Right cardiac atrium (tissue), 5 donors: ENCODE results near the gene CCSER1. TPM values are rescaled to one million over a fixed set of nuclear protein-coding genes. Genes with fewer than 3 reads are reported as not detected.

Source experiments
- ATAC-seq, 2 donors: fragments of 200-7000 bp; cut with Tn5 transposase; one replicate each; pipeline versions ENCODE4 v1.8.0 to v1.9.1; 2020; ENCODE audit warnings: moderate library complexity in 2 of 2, mild to moderate bottlenecking in 1 of 2
- DNase-seq, 3 donors: peaks; one replicate each; pipeline ENCODE4 v3.0.0-alpha.2; 2020
- H3K27ac ChIP-seq: one replicate; pipeline ENCODE4 v1.5.1; 2013; ENCODE audit warnings: mild to moderate bottlenecking, low read length, control low read depth, moderate library complexity
- H3K27me3 ChIP-seq: one replicate; pipeline ENCODE4 v1.6.1; 2013; ENCODE audit not compliant: control insufficient read depth, insufficient read depth
- H3K4me1 ChIP-seq: one replicate; pipeline ENCODE4 v1.6.1; 2013; ENCODE audit warnings: low read length; ENCODE audit not compliant: control insufficient read depth, insufficient read depth
- H3K4me3 ChIP-seq: one replicate; pipeline ENCODE4 v1.5.1; 2013; ENCODE audit warnings: low read length, control low read depth
- H3K9me3 ChIP-seq: one replicate; pipeline ENCODE4 v1.6.1; 2013; ENCODE audit warnings: low read length; ENCODE audit not compliant: control insufficient read depth
- WGBS: extraction: QIAGEN DNeasy Blood & Tissue Kit; methylation state at CpG from one replicate; pipeline ENCODE4 v1.1.7; 2013; 5-methylcytosine and 5-hydroxymethylcytosine counted together
- intact Hi-C, 4 donors: fragments of 100-400 bp; cut with DNase I; formaldehyde crosslinking; loops; one replicate each; pipeline versions ENCODE4 v1.11.0 to v1.14.0; 2022 to 2023
- polyA plus RNA-seq: library from polyadenylated mRNA; stranded (reverse); fragments of 200-250 nt; gene quantifications from one replicate; pipeline ENCODE4 v1.2.3, GENCODE V29; 2013
- total RNA-seq, 4 donors: library from RNA; stranded (reverse); fragmentation: NEBNext Ultra II Directional; extraction: Animal tissue kit (Norgen Biotek cat#: 25700); gene quantifications; one replicate each; pipeline ENCODE4 v1.2.1, GENCODE V29; 2021
- donor health status: healthy with polysubstance abuse.
- donor health status: DM: no; HTN: yes; CAD: no.
- donor health status: DM: no; HTN: no; CAD: no.
- donor health status: DM: no; HTN: yes; CAD: no; lungs with severe emphysema.
- donor health status: DM: yes; HTN: yes; CAD: no.

Gene CCSER1
- total and polyA plus RNA-seq, 5 donors, result 2.7 to 12.9 (median 10.4) TPM

DNA sequence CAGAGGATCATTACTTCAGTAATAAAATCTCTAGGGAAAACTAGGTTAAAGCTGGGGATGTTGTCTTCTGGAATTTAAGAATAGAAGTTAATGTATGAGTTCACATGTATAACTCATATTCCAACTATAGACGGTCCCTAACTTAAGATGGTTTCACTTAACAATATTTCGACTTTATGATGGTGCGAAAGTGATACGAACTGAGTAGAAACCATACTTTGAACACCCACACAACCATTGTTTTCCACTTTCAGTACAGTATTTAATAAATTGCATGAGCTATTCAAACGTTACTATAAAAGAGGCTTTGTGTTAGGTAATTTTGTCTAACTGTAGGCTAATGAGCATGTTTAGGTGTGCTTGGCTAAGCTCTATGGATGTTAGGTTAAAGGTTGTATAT lies 38.7 kb downstream of the CCSER1 start:
- 91% methylated on average over 5 of the region's 5 CpGs for WGBS
- H3K9me3 ChIP-seq, result no peaks in the 10 kb centered on the region
- H3K4me1 ChIP-seq, result no peaks in the 10 kb centered on the region
- no peaks in the 10 kb centered on the region for H3K27me3 ChIP-seq
- ATAC-seq (no peak), DNase-seq (no peak)
- intact Hi-C loops, result no loop called here
- H3K4me3 ChIP-seq, result no peak overlapping the region
- no peak overlapping the region for H3K27ac ChIP-seq

DNA sequence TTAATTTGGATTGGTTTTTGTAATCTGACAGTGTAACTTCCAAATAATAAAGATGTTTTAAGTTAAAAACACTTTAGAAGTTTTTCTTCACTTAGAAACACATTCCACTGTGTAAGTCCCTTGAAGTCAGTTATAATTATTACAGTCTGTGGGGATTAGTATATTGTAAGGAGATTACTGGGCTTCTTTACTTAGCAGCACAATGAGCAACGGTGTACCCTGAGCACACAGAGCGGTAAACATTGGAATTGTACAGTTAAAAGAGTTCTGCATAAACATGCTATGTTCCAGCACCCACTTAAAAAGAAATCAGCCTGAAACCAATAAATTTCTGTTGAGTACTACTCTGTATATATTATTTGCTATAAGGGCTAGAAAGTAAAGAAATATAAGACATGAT lies 44.3 kb downstream of the CCSER1 start:
- WGBS, result 93% methylated on average over 2 of the region's 2 CpGs
- DNase-seq (no peak), ATAC-seq (no peak)
- H3K4me1 ChIP-seq, result no peaks in the 10 kb centered on the region
- no peak overlapping the region for H3K4me3 ChIP-seq
- H3K27ac ChIP-seq, result no peak overlapping the region
- intact Hi-C loops, result no loop called here
- H3K9me3 ChIP-seq, result no peaks in the 10 kb centered on the region
- H3K27me3 ChIP-seq, result no peaks in the 10 kb centered on the region

DNA sequence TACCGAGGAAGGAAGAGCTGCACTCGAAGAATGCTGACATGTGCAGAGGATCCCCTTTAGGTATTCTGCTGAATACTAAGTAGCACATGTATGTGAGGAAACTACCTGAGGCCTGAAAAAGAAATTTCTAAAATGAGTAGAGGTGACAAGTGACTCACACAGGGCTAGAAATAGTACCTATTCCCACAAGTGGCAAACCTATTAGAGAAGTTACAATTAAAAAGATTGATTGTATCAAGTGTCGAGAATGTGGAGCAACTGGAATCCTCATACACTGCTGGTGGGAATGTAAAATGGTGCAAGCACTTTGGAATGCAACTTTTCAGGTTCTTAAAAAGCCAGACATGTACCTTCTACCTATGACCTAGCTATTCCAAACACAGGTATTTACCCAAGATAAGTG lies 47.4 kb downstream of the CCSER1 start:
- H3K27me3 ChIP-seq, result no peaks in the 10 kb centered on the region
- DNase-seq, result no peak
- H3K27ac ChIP-seq, result no peak overlapping the region
- no peak for ATAC-seq
- no peaks in the 10 kb centered on the region for H3K4me1 ChIP-seq
- intact Hi-C loops, result no loop called here
- no peaks in the 10 kb centered on the region for H3K9me3 ChIP-seq
- no peak overlapping the region for H3K4me3 ChIP-seq
- WGBS, result 72% methylated on average over 3 of the region's 3 CpGs

DNA sequence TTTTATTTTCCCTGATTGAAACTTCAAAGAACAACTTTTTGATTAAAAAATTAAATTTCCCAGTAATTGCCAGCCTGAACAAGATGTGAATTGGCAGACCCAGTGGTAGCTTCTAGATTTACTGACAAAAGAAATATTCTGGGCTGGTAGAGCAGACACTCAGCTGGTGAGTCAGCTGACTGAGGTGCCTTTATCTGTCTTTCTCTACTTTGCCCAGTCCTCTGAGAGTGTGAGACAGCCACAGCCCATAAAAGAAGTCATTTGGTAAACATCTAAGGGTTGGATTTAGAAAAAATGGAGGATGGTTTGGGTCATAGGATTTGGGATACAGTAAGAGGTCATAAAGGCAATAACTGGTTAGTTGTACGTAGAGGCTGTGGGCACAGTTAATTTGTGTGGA lies 54.5 kb downstream of the CCSER1 start:
- H3K4me1 ChIP-seq, result no peaks in the 10 kb centered on the region
- DNase-seq (no peak), ATAC-seq (peak; percentile 42 to 47)
- WGBS, result 84% methylated on average over 1 of the region's 1 CpG
- intact Hi-C loops, result no loop called here
- H3K9me3 ChIP-seq, result no peaks in the 10 kb centered on the region
- no peak overlapping the region for H3K27ac ChIP-seq
- H3K4me3 ChIP-seq, result no peak overlapping the region
- no peaks in the 10 kb centered on the region for H3K27me3 ChIP-seq

DNA sequence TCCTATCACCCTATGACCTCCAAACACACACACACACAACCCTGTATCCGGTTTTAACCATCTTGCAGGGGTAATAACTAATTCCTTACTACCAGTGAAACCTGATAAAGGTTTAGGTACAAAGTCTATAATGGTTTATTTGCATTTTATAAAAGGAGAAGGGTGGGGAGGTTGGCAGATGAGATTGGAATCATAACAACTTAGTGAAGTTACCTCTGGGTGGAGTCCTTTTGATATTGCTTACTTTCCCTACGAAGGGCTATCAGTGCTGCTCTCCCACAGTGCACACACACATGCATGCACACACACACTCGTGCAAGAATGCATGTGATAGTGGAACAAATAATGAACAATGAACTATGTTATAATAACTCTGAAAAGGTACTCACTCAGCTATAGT lies 56.1 kb downstream of the CCSER1 start:
- no peaks in the 10 kb centered on the region for H3K27me3 ChIP-seq
- DNase-seq (no peak), ATAC-seq (no peak)
- no peaks in the 10 kb centered on the region for H3K9me3 ChIP-seq
- intact Hi-C loops, result no loop called here
- H3K4me1 ChIP-seq, result no peaks in the 10 kb centered on the region
- WGBS, result 50% methylated on average over 3 of the region's 3 CpGs
- H3K4me3 ChIP-seq, result no peak overlapping the region
- no peak overlapping the region for H3K27ac ChIP-seq

DNA sequence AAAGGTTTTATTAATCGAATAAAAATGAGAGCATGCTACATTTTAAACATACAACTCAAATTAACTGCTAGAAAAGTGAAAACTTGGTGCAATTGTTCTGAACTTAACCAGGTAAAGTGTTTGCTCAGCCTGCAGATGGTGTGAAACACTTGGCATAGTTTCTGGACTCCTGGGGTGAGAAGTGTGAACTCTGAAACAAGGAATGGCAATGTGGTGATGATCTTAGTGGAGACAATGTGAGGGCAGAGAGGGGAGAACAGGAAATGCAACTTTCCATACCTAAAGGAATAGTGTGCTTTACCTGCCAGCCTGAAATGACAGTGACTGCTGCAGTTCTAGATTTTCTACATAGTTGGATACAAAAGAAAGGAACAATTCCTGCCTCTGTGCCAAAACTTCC lies 57.4 kb downstream of the CCSER1 start:
- Histone ChIP-seq H3K4me3 (no peak overlapping the region), H3K9me3 (no peaks in the 10 kb centered on the region), H3K27ac (no peak overlapping the region), H3K27me3 (no peaks in the 10 kb centered on the region), H3K4me1 (no peaks in the 10 kb centered on the region)
- 79% methylated on average over 1 of the region's 1 CpG for WGBS
- DNase-seq (no peak), ATAC-seq (no peak)
- intact Hi-C loops, result no loop called here

DNA sequence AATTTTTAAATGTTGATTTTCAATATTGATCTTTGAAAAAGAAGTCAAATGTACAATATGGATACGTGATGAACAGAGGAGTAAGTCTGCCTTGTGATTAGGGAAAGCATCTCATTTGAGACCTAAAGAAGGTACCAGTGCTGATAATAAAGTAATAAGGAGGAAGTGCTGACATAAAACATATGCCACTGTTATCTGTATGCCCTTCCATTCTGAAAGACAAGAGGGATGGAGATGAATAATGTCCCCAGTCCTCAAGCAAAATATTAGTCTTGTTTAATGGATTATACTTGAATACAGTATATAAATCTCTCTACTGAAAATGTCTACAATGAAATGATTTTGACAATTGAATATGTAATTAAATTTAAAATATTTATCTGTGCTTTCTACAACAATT lies 58.2 kb downstream of the CCSER1 start:
- no peak overlapping the region for H3K27ac ChIP-seq
- no peaks in the 10 kb centered on the region for H3K4me1 ChIP-seq
- ATAC-seq (no peak), DNase-seq (no peak)
- intact Hi-C loops, result no loop called here
- 37% methylated on average over 1 of the region's 1 CpG for WGBS
- no peaks in the 10 kb centered on the region for H3K27me3 ChIP-seq
- H3K9me3 ChIP-seq, result no peaks in the 10 kb centered on the region
- no peak overlapping the region for H3K4me3 ChIP-seq

DNA sequence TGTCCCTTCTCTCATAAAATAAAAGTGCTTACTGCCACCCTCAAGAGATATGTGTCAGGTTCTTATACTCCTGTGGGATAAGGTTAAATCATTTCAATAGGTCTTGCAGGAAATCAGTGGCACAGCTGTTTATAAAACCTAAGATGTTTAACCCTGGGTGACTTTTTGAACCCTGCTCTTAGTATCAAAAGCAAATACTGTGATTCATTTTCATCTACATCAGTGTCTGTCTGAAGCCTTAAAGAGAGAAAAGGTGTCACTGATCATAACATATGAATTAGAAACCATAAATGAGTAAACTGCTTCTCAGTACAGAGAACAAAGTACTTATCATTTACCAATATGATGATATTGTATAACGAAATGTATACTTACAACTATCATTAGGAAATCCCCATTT lies 59.0 kb downstream of the CCSER1 start:
- Histone ChIP-seq H3K27me3 (no peaks in the 10 kb centered on the region), H3K27ac (no peak overlapping the region), H3K9me3 (no peaks in the 10 kb centered on the region), H3K4me1 (no peaks in the 10 kb centered on the region), H3K4me3 (no peak overlapping the region)
- intact Hi-C loops, result no loop called here
- 76% methylated on average over 1 of the region's 1 CpG for WGBS
- ATAC-seq, result no peak
- no peak for DNase-seq

DNA sequence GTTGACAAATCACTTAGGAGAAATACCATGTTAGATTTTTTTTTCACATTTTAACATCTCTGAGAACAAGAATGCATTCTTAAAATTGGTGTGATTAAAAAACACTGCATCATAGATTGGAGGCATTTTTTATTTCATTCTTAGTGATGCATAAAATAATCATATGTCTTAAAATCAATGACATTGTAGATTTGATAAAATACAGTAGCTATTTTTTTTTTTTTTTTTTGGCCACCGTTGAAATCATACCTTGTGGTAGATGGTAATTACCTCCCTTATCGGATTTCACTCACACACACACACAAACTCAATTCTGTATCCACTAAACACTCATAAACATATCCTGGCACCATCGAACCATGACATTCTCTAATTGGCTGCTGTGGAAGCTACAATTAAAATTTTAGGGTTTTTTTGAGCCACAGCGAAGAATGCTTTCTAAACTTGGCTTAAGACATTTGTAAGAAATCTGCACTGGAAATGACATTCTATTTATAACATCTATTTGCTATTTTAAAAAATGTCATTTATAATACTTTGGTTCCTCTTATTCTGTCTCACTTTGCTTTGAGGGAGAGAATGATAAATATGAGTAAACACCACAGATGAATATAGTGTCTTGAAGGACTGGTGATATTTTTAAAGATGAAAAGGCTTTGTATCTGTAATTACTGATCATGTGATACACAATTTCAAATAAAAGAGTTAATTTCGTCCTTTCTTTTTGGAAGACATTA lies 60.1 kb downstream of the CCSER1 start:
- H3K27ac ChIP-seq, result no peak overlapping the region
- no peaks in the 10 kb centered on the region for H3K27me3 ChIP-seq
- WGBS, result 58% methylated on average over 5 of the region's 5 CpGs
- no peak overlapping the region for H3K4me3 ChIP-seq
- H3K9me3 ChIP-seq, result no peaks in the 10 kb centered on the region
- intact Hi-C loops, result no loop called here
- DNase-seq, result no peak
- H3K4me1 ChIP-seq, result no peaks in the 10 kb centered on the region
- ATAC-seq, result no peak

DNA sequence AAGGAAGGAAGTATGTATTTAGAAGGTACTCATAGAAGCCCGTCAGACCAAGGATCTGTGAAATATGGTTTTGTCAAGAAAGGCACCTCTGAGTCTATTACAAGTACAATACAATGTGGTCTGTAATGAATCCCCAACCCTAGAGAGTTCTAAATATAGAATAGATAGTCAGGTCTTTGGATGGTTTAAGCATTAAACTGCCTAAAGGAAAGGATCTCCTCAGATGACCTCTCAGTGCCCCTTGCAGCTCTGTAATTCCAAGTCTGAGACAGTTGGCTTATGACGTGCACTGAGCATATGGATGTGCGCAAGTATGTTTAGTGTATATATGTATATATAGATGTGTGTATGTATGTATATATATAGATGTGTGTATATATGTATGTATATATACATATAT lies 62.0 kb downstream of the CCSER1 start:
- DNase-seq (no peak), ATAC-seq (no peak)
- H3K9me3 ChIP-seq, result no peaks in the 10 kb centered on the region
- no peak overlapping the region for H3K27ac ChIP-seq
- H3K27me3 ChIP-seq, result no peaks in the 10 kb centered on the region
- no peaks in the 10 kb centered on the region for H3K4me1 ChIP-seq
- intact Hi-C loops, result no loop called here
- 65% methylated on average over 3 of the region's 3 CpGs for WGBS
- H3K4me3 ChIP-seq, result no peak overlapping the region

DNA sequence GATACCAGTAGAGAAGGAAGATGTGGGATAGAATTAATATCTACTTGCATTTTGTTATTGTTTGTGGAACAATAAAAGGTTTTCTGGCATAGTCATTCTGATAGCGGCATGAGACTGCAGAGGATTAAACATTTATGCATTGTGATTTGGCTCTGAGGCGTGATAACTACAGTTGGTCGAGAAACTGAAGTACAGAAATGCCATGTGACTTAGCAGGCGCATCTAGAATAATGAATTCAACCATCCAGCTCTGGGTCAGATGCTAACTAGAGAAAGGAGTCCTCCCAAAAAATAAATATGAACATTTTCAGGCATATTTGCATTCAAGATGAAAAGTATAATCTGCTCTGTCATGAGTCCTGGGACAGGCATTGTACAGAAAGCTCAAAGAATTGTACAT lies 62.8 kb downstream of the CCSER1 start:
- WGBS, result 82% methylated on average over 4 of the region's 4 CpGs
- Histone ChIP-seq H3K27ac (no peak overlapping the region), H3K27me3 (no peaks in the 10 kb centered on the region), H3K9me3 (no peaks in the 10 kb centered on the region), H3K4me1 (no peaks in the 10 kb centered on the region), H3K4me3 (no peak overlapping the region)
- ATAC-seq, result no peak
- intact Hi-C loops, result no loop called here
- no peak for DNase-seq

DNA sequence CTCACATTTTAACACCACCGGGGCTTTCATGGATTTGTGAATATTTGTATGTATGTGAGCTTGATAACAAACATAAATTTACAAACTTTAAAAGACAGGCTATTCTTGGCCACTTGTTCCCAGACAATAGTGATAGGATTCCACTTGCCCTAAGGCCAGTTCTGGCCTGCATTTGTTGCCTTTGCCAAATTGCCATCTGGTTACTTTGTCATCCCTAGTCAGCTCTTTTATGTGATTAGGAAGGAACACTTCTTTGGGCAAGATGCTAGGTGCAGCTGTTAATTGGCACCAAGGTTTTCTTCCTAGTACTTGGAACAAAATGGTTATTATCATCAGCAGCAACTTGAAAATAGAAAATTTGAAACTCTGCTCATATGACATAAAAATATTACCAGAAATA lies 63.3 kb downstream of the CCSER1 start:
- ATAC-seq (no peak), DNase-seq (no peak)
- WGBS, result 68% methylated on average over 1 of the region's 1 CpG
- H3K9me3 ChIP-seq, result no peaks in the 10 kb centered on the region
- no peak overlapping the region for H3K27ac ChIP-seq
- no peaks in the 10 kb centered on the region for H3K27me3 ChIP-seq
- intact Hi-C loops, result no loop called here
- H3K4me1 ChIP-seq, result no peaks in the 10 kb centered on the region
- H3K4me3 ChIP-seq, result no peak overlapping the region
